GM08714 (cell line): ENCODE results near the gene LDHAL6B.
"Not testable (repeated sequence)": the region's sequence is repeated elsewhere in the genome, so short reads cannot be mapped to it uniquely, and the experiment has no call there.

Source experiments
- H3K4me3 ChIP-seq: fragments of 200-500 bp; sonication (Bioruptor generic); 2 replicates; pipeline ENCODE4 v1.5.1; 2014; ENCODE audit warnings: mild to moderate bottlenecking, low read length, inconsistent platforms
- ZNF274 ChIP-seq: IDR thresholded peaks from 2 replicates; pipeline ENCODE4 v1.6.1; 2012; ENCODE audit warnings: mild to moderate bottlenecking, low read depth, low read length

LDHAL6B gene

DNA sequence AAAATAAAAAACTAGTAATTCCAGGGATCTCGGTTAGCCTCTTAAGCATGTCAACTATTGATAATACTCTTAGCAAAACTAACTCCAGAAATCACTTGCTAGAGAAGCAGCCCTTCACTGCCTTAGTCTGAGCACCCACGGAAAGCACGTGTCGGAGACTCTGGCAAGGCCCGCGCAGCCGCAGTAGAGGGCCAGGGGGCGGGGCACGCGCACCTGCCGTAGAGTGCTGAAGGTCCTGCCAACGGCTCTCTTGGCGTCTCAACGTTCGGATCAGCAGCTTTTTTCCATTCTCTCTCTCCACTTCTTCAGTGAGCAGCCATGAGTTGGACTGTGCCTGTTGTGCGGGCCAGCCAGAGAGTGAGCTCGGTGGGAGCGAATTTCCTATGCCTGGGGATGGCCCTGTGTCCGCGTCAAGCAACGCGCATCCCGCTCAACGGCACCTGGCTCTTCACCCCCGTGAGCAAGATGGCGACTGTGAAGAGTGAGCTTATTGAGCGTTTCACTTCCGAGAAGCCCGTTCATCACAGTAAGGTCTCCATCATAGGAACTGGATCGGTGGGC, at the start of gene LDHAL6B:
Gene LDHAL6B (plus strand): TSS at position 221 of the 561 bp plus-strand sequence. CDS start 98 bp downstream, at position 319.
- no peak within 1 kb of the TSS for H3K4me3 ChIP-seq
- no peak for TF ChIP-seq ZNF274

GRCh38 chr15:59157396-59157795, 49.2 kb upstream of the LDHAL6B start:
- no peak for TF ChIP-seq ZNF274
- H3K4me3 ChIP-seq = no peak overlapping the region

DNA sequence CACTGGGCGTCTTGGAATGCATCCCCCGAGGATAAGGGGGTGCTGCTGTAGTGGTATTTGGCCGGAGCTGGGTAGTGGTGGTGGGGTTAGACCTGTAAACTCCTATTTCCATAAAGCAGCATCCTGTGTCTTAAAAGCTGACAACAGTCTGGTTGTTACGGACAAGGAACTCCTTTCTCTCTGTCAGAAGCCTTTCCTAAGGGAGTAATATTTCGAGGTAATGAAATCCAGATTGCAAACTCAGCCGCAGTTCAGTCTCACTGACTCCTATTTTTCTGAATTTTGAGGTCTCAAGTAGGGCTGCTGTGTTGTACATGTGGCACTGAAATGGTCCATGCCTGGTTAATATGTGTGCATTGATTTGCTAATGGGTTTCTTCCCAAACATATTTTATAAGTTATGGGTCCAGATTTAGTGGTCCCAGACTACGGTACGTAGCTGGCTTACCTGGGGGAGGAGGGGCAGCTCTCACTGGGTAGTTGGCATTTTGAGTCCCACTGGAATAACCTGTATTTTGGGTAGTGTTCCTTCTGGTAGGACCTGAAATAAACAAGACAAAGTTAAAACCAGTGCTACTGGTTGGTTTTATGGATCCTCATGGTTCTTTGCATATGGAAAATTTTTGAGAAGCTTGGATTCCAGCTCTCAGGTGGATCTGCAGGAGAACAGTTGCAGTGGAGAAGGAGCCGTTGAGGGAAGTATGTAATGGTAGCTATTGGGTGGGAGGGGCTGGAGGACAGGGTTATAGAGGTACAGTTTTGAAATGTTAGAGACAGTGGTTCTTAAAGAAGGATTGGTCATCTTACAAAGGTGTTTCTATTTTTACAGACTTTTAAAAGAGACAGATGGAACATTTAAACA, 48.6 kb upstream of the LDHAL6B start:
- H3K4me3 ChIP-seq = no peak overlapping the region
- no peak for TF ChIP-seq ZNF274

DNA sequence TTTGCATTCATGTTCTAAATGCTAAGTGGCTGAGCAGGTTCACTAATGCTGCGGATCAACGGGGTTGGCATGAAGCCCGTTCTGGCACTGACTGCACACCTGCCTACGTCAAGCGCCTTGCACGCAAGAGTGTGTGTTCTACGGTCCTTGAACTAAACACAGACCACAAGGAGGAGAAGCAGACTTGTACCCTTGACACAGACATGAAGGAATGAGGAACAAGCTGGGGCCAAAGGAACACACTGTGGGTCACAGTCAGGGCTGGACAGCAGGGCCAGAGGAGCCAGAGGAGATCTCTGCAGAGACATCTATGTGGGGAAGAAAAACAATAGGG, 48.0 kb upstream of the LDHAL6B start:
- no peak overlapping the region for H3K4me3 ChIP-seq
- no peak for TF ChIP-seq ZNF274

- no peak overlapping the region for H3K4me3 ChIP-seq
- TF ChIP-seq ZNF274 = no peak
These were observed 47.4 kb upstream of the LDHAL6B start for GRCh38 chr15:59159210-59159609.

- TF ChIP-seq ZNF274 = no peak
These were observed 45.6 kb upstream of the LDHAL6B start for GRCh38 chr15:59160880-59161593.

GRCh38 chr15:59162080-59162479, 44.6 kb upstream of the LDHAL6B start:
- H3K4me3 ChIP-seq = not testable (repeated sequence)

More at GRCh38 chr15:59160880-59161593, 45.6 kb upstream of the LDHAL6B start:
- H3K4me3 ChIP-seq = no peak overlapping the region

GRCh38 chr15:59165726-59166125, 40.9 kb upstream of the LDHAL6B start:
- TF ChIP-seq ZNF274 = no peak
- no peak overlapping the region for H3K4me3 ChIP-seq

- no peak for TF ChIP-seq ZNF274
- no peak overlapping the region for H3K4me3 ChIP-seq
These were observed 40.5 kb upstream of the LDHAL6B start for GRCh38 chr15:59166166-59166565.

- no peak for TF ChIP-seq ZNF274
- no peak overlapping the region for H3K4me3 ChIP-seq
These were observed 39.9 kb upstream of the LDHAL6B start for GRCh38 chr15:59166601-59167265.

GRCh38 chr15:59168536-59168935, 38.1 kb upstream of the LDHAL6B start:
- no peak for TF ChIP-seq ZNF274
- no peak overlapping the region for H3K4me3 ChIP-seq

DNA sequence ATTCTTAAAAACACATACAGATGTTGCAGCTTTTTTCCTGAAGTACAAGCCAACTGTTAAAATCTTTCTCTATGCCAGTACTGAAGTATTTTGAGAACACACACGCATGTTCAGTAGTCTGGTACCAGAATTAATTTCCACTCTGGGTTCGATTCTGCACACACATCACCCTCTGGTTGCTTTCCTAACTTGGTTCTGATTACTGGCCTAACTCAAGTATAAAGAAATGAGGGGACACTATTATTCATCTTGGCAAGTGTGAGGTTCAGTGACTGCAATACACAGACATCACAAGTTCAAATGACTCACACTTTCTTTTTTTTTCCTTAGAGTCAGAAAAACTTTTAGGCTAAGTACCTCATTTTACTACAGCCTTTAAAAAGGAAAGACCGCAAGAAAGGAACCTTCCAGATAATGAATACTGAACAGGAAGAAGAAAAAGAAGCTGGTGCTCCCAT, 37.4 kb upstream of the LDHAL6B start:
- H3K4me3 ChIP-seq = no peak overlapping the region
- no peak for TF ChIP-seq ZNF274

GRCh38 chr15:59170295-59171066, 36.2 kb upstream of the LDHAL6B start:
- no peak overlapping the region for H3K4me3 ChIP-seq
- TF ChIP-seq ZNF274 = no peak

GRCh38 chr15:59171067-59171397, 35.6 kb upstream of the LDHAL6B start:
- TF ChIP-seq ZNF274 = no peak
- no peak overlapping the region for H3K4me3 ChIP-seq
